ENCODE data around the gene FCHSD2.

FCHSD2 gene

GRCh38 chr11:73171436-73172161, 29.5 kb upstream of the FCHSD2 start:
- Histone ChIP-seq H3K9ac (ENCODE audit: insufficient read length, low read depth) (no peak overlapping the region), H3K36me3 (ENCODE audit: insufficient read depth, insufficient read length, low read length) (no peaks in the 10 kb centered on the region), H3K4me3 (ENCODE audit: insufficient read length, low read depth) (no peak overlapping the region), H3K4me1 (ENCODE audit: insufficient read depth, insufficient read length) (peaks cover 20% of the 10 kb centered on the region), H3K27me3 (ENCODE audit: insufficient read depth, insufficient read length) (no peaks in the 10 kb centered on the region), H3K9me3 (ENCODE audit: insufficient read depth, low read length) (no peaks in the 10 kb centered on the region)
- no peak for DNase-seq (ENCODE audit: low read depth, low spot score)
- TF ChIP-seq SUZ12 (IDR thresholded peaks at IDR 0.05; ENCODE audit: extremely low read depth, insufficient read depth, insufficient read length) (no peak), YY1 (IDR thresholded peaks at IDR 0.05; ENCODE audit: insufficient read depth, insufficient read length) (no peak), ZNF274 (IDR thresholded peaks at IDR 0.05; ENCODE audit: low read depth, low read length) (no peak)

GRCh38 chr11:73170140-73170539, 28.0 kb upstream of the FCHSD2 start:
- Histone ChIP-seq H3K9me3 (ENCODE audit: insufficient read depth, low read length) (no peaks in the 10 kb centered on the region), H3K36me3 (ENCODE audit: insufficient read depth, insufficient read length, low read length) (no peaks in the 10 kb centered on the region), H3K9ac (ENCODE audit: insufficient read length, low read depth) (no peak overlapping the region), H3K4me3 (ENCODE audit: insufficient read length, low read depth) (no peak overlapping the region), H3K4me1 (ENCODE audit: insufficient read depth, insufficient read length) (peaks cover 15% of the 10 kb centered on the region), H3K27me3 (ENCODE audit: insufficient read depth, insufficient read length) (no peaks in the 10 kb centered on the region)
- no peak for DNase-seq (ENCODE audit: low read depth, low spot score)
- TF ChIP-seq SUZ12 (IDR thresholded peaks at IDR 0.05; ENCODE audit: extremely low read depth, insufficient read depth, insufficient read length) (no peak), YY1 (IDR thresholded peaks at IDR 0.05; ENCODE audit: insufficient read depth, insufficient read length) (no peak), ZNF274 (IDR thresholded peaks at IDR 0.05; ENCODE audit: low read depth, low read length) (no peak)

DNA sequence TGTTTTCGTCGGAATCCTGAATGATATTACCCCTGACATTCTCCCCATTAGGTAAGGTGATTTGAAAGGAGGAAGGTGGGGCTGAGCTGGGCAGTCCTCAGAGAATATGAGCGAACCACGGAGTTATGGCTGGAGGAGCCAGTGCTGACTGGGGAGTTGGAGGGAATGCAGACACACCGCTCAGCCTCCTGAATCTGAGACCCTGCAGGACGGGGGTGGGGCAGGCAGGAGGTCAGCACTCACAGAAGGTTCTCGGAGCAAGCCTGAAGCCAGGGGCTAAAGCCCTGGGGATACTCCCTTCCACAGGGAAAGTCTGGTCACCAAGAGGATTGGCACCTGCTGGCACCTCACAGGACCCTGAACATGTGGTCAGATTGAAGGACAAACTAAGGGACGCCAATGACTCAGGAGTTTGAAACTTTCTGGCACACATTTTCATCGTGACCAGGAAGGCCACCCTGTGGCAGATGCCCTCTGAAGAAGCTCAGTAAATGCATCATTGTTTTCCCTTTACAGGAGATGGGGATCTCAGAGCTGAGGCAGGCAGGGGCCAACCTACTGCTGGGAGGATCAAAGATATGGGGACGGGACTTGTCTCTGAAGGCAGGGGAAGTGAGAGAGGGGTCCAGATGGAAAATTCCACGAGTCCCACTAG, 26.9 kb upstream of the FCHSD2 start:
- H3K9ac ChIP-seq (ENCODE audit: insufficient read length, low read depth), result no peak overlapping the region
- H3K4me3 ChIP-seq (ENCODE audit: insufficient read length, low read depth), result no peak overlapping the region
- DNase-seq (ENCODE audit: low read depth, low spot score), result no peak
- no peaks in the 10 kb centered on the region for H3K36me3 ChIP-seq (ENCODE audit: insufficient read depth, insufficient read length, low read length)
- H3K27me3 ChIP-seq (ENCODE audit: insufficient read depth, insufficient read length), result no peaks in the 10 kb centered on the region
- H3K4me1 ChIP-seq (ENCODE audit: insufficient read depth, insufficient read length), result peaks cover 14% of the 10 kb centered on the region
- TF ChIP-seq YY1 (IDR thresholded peaks at IDR 0.05; ENCODE audit: insufficient read depth, insufficient read length), result no peak
- TF ChIP-seq ZNF274 (IDR thresholded peaks at IDR 0.05; ENCODE audit: low read depth, low read length), result no peak
- no peak for TF ChIP-seq SUZ12 (IDR thresholded peaks at IDR 0.05; ENCODE audit: extremely low read depth, insufficient read depth, insufficient read length)
- H3K9me3 ChIP-seq (ENCODE audit: insufficient read depth, low read length), result no peaks in the 10 kb centered on the region

- peaks cover 8% of the 10 kb centered on the region for H3K4me1 ChIP-seq (ENCODE audit: insufficient read depth, insufficient read length)
- H3K9me3 ChIP-seq (ENCODE audit: insufficient read depth, low read length), result no peaks in the 10 kb centered on the region
- DNase-seq (ENCODE audit: low read depth, low spot score), result no peak
- no peaks in the 10 kb centered on the region for H3K36me3 ChIP-seq (ENCODE audit: insufficient read depth, insufficient read length, low read length)
- no peak for TF ChIP-seq YY1 (IDR thresholded peaks at IDR 0.05; ENCODE audit: insufficient read depth, insufficient read length)
- TF ChIP-seq SUZ12 (IDR thresholded peaks at IDR 0.05; ENCODE audit: extremely low read depth, insufficient read depth, insufficient read length), result no peak
- no peak for TF ChIP-seq ZNF274 (IDR thresholded peaks at IDR 0.05; ENCODE audit: low read depth, low read length)
- H3K9ac ChIP-seq (ENCODE audit: insufficient read length, low read depth), result no peak overlapping the region
- H3K27me3 ChIP-seq (ENCODE audit: insufficient read depth, insufficient read length), result no peaks in the 10 kb centered on the region
- H3K4me3 ChIP-seq (ENCODE audit: insufficient read length, low read depth), result no peak overlapping the region
Observed at GRCh38 chr11:73167363-73167954, 25.3 kb upstream of the FCHSD2 start.

DNA sequence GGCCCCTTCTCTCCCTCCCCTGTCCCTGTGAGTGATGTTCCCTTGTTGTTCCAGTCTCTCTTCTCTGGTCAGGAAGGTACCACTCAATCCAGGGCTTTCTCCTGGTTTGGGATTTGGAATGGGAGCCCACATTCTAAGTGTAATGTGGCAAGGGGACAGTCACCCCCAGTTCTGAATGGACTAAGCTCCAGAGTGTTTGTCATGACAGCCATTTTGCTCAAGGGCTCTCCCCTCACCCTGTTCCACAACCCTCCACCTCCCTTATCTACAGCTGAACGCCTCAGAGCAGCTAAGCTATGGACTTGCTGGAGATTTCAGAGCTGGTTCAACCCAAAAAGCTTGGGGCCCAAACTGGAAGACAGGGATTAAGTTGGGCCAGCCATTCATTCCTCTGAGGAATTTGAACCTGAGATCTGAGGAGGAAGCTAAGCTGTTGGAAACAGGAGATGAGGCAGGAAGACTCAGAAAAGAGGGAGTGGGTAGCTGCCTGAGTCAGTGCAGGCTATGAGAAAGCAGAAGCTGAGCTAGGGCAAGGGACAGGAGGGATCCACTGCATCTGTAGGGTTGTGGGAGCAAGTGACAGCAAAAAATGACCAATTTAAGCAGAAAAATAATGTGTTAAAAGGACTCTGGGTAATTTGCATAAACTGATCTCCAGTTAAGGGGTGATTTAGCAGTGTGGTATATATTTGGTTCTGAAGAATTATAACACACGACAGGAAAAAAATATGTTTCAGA, 22.9 kb upstream of the FCHSD2 start:
- H3K27me3 ChIP-seq (ENCODE audit: insufficient read depth, insufficient read length), result no peaks in the 10 kb centered on the region
- no peaks in the 10 kb centered on the region for H3K36me3 ChIP-seq (ENCODE audit: insufficient read depth, insufficient read length, low read length)
- no peak overlapping the region for H3K9ac ChIP-seq (ENCODE audit: insufficient read length, low read depth)
- no peaks in the 10 kb centered on the region for H3K9me3 ChIP-seq (ENCODE audit: insufficient read depth, low read length)
- DNase-seq (ENCODE audit: low read depth, low spot score), result no peak
- no peak for TF ChIP-seq ZNF274 (IDR thresholded peaks at IDR 0.05; ENCODE audit: low read depth, low read length)
- no peak for TF ChIP-seq SUZ12 (IDR thresholded peaks at IDR 0.05; ENCODE audit: extremely low read depth, insufficient read depth, insufficient read length)
- no peak for TF ChIP-seq YY1 (IDR thresholded peaks at IDR 0.05; ENCODE audit: insufficient read depth, insufficient read length)
- H3K4me3 ChIP-seq (ENCODE audit: insufficient read length, low read depth), result no peak overlapping the region
- H3K4me1 ChIP-seq (ENCODE audit: insufficient read depth, insufficient read length), result peaks cover 8% of the 10 kb centered on the region

DNA sequence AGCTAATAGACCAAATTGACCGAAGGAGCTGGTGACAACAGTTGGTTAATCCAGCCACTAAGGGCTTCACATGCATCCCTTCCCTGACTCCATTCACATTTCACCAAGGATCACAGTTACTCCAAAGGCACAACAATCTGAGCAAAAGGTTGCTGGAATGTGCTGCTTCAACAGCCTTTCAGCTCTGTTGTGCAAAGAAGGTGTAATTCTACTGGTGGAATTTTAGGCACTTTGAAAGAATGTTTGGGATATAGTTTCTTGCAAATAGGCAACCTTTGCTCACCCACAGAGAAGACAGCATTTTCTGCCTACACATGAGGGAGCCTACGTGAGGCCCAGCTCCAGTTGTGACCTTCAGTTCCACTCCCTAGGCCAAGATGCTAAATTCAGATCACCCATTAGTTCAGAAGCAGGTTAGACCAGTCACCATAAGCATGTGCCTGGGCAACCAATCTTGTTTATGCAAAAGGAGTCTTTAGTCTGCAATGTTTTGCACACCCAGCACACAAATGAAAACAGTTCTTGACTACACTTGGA, 21.6 kb upstream of the FCHSD2 start:
- Histone ChIP-seq H3K9me3 (ENCODE audit: insufficient read depth, low read length) (no peaks in the 10 kb centered on the region), H3K36me3 (ENCODE audit: insufficient read depth, insufficient read length, low read length) (no peaks in the 10 kb centered on the region), H3K27me3 (ENCODE audit: insufficient read depth, insufficient read length) (no peaks in the 10 kb centered on the region), H3K4me1 (ENCODE audit: insufficient read depth, insufficient read length) (no peaks in the 10 kb centered on the region), H3K4me3 (ENCODE audit: insufficient read length, low read depth) (no peak overlapping the region), H3K9ac (ENCODE audit: insufficient read length, low read depth) (no peak overlapping the region)
- DNase-seq (ENCODE audit: low read depth, low spot score), result no peak
- no peak for TF ChIP-seq ZNF274 (IDR thresholded peaks at IDR 0.05; ENCODE audit: low read depth, low read length)
- TF ChIP-seq YY1 (IDR thresholded peaks at IDR 0.05; ENCODE audit: insufficient read depth, insufficient read length), result no peak
- no peak for TF ChIP-seq SUZ12 (IDR thresholded peaks at IDR 0.05; ENCODE audit: extremely low read depth, insufficient read depth, insufficient read length)

Data from NT2/D1 (cell line).